CD4-positive, alpha-beta T cell (primary cell): ENCODE results near the gene EFCAB14. TPM values are rescaled to one million over a fixed set of nuclear protein-coding genes. Genes with fewer than 3 reads are reported as not detected.
"Not testable (repeated sequence)": the region's sequence is repeated elsewhere in the genome, so short reads cannot be mapped to it uniquely, and the experiment has no call there.

Experiments
- ATAC-seq: fragments of 200-7000 bp; cut with Tn5 transposase; one replicate; pipeline ENCODE4 v1.10.0; 2022; ENCODE audit warnings: mild to moderate bottlenecking; ENCODE audit not compliant: poor library complexity
- CTCF ChIA-PET: fragments of 350-600 bp; sonication (Branson Sonifier 250); formaldehyde crosslinking; loops from one replicate; lab custom pipeline; 2021; ENCODE audit warnings: antibody characterized with exemption, inconsistent platforms; lab: Charles Lee
- POLR2A ChIA-PET: fragments of 350-600 bp; sonication (Branson Sonifier 250); formaldehyde crosslinking; loops from one replicate; lab custom pipeline; 2021; ENCODE audit warnings: antibody characterized with exemption, inconsistent platforms; lab: Charles Lee
- DNase-seq, 14 experiments: peaks; one replicate each; pipeline ENCODE4 v3.0.0-alpha.2; 2013 to 2020; ENCODE audit warnings: mixed read lengths in 2 of 14
- H3K27ac ChIP-seq, 2 donors: one replicate each; pipeline versions ENCODE4 v1.5.1 to v1.7.0; 2013; ENCODE audit warnings: low read length in 2 of 2, low read depth in 1 of 2, mild to moderate bottlenecking in 1 of 2
- H3K27me3 ChIP-seq, 2 experiments: 1 replicate in 1 of 2; 2 replicates in 1 of 2; pipeline versions ENCODE4 v1.6.1 to v1.7.0; 2013; ENCODE audit warnings: low read length in 2 of 2, control low read depth in 1 of 2, mild to moderate bottlenecking in 1 of 2, moderate library complexity in 1 of 2; ENCODE audit not compliant: insufficient read depth in 2 of 2, control insufficient read depth in 1 of 2
- H3K36me3 ChIP-seq: one replicate; pipeline ENCODE4 v1.6.1; 2013; ENCODE audit warnings: low read length, control low read depth; ENCODE audit not compliant: insufficient read depth
- H3K4me1 ChIP-seq: one replicate; pipeline ENCODE4 v1.6.1; 2013; ENCODE audit warnings: low read length, control low read depth; ENCODE audit not compliant: insufficient read depth
- H3K4me3 ChIP-seq: one replicate; pipeline ENCODE4 v1.5.1; 2013; ENCODE audit warnings: mild to moderate bottlenecking, low read length, moderate library complexity
- H3K9me3 ChIP-seq, 2 experiments: 1 replicate in 1 of 2; 2 replicates in 1 of 2; pipeline versions ENCODE4 v1.6.1 to v1.7.0; 2013; ENCODE audit warnings: low read length in 2 of 2, mild to moderate bottlenecking in 2 of 2, control low read depth in 1 of 2, moderate library complexity in 1 of 2; ENCODE audit not compliant: control insufficient read depth in 1 of 2, insufficient read depth in 1 of 2
- H3K27ac Mint-ChIP-seq: one replicate; pipeline ENCODE4 v1.8.0; 2020; ENCODE audit warnings: mixed read lengths
- H3K27me3 Mint-ChIP-seq: one replicate; pipeline ENCODE4 v1.8.0; 2021; ENCODE audit warnings: mixed read lengths
- H3K36me3 Mint-ChIP-seq: one replicate; pipeline ENCODE4 v1.8.0; 2021; ENCODE audit warnings: low read depth, mixed read lengths
- H3K4me1 Mint-ChIP-seq: one replicate; pipeline ENCODE4 v1.8.0; 2021; ENCODE audit warnings: low read depth, mixed read lengths
- H3K4me3 Mint-ChIP-seq: one replicate; pipeline ENCODE4 v1.8.0; 2020; ENCODE audit warnings: mild to moderate bottlenecking, mixed read lengths
- H3K9me3 Mint-ChIP-seq: one replicate; pipeline ENCODE4 v1.8.0; 2020; ENCODE audit warnings: mixed read lengths
- CTCF ChIP-seq: fragments of 200-600 bp; IDR thresholded peaks from one replicate; pipeline ENCODE4 v1.8.0; 2022; ENCODE audit warnings: antibody characterized with exemption, mild to moderate bottlenecking
- intact Hi-C, 2 experiments: fragments of 100-400 bp; cut with DNase I in 1 of 2; cut with micrococcal nuclease in 1 of 2; formaldehyde crosslinking; loops; one replicate each; pipeline versions ENCODE4 v1.15.1 to v1.9.0; 2023 to 2025; cut with DNase I, micrococcal nuclease
- total RNA-seq, 174 experiments: library from RNA in 2 of 174; stranded (reverse) in 2 of 174; gene quantifications; one replicate each; pipeline ENCODE4 v1.2.3 and lab custom pipeline; 2021 to 2026

Gene EFCAB14
- total RNA-seq, 2 experiments from 2014 or later: 36.8 to 38.3 TPM

- Mint-ChIP-seq H3K36me3 (peaks cover 96% of the 10 kb centered on the region), H3K4me3 (no peak overlapping the region), H3K27ac (no peak overlapping the region), H3K9me3 (no peaks in the 10 kb centered on the region), H3K4me1 (peaks cover 51% of the 10 kb centered on the region), H3K27me3 (no peaks in the 10 kb centered on the region)
- no peaks in the 10 kb centered on the region for H3K9me3 ChIP-seq
- intact Hi-C loops: no loop called here
- no peak for TF ChIP-seq CTCF
- POLR2A ChIA-PET: no interaction called here
- no peak overlapping the region for H3K27ac ChIP-seq
- DNase-seq: peak in 3 of 14 experiments; percentile 3 to 39 (median 30)
- no peaks in the 10 kb centered on the region for H3K4me1 ChIP-seq
- CTCF ChIA-PET: no interaction called here
- H3K27me3 ChIP-seq: no peaks in the 10 kb centered on the region
- H3K36me3 ChIP-seq: peaks cover 82% of the 10 kb centered on the region
- ATAC-seq: no peak
- no peak overlapping the region for H3K4me3 ChIP-seq
Observed at GRCh38 chr1:46699666-46700065, 19.2 kb downstream of the EFCAB14 start.

- H3K36me3 Mint-ChIP-seq: peaks cover 95% of the 10 kb centered on the region
- H3K27me3 Mint-ChIP-seq: no peaks in the 10 kb centered on the region
- intact Hi-C loops: no loop called here
- POLR2A ChIA-PET: no interaction called here
- H3K4me1 Mint-ChIP-seq: peaks cover 34% of the 10 kb centered on the region
- Histone ChIP-seq H3K27me3 (no peaks in the 10 kb centered on the region), H3K9me3 (no peaks in the 10 kb centered on the region), H3K4me1 (no peaks in the 10 kb centered on the region), H3K36me3 (peaks cover 74% of the 10 kb centered on the region), H3K4me3 (no peak overlapping the region), H3K27ac (no peak overlapping the region)
- no peaks in the 10 kb centered on the region for H3K9me3 Mint-ChIP-seq
- no peak overlapping the region for H3K27ac Mint-ChIP-seq
- ATAC-seq (no peak), DNase-seq (no peak)
- no peak for TF ChIP-seq CTCF
- no peak overlapping the region for H3K4me3 Mint-ChIP-seq
- CTCF ChIA-PET: interaction anchor here (1.4 kb wide), 1 partner anchor 28 kb away, joined by 3 read pairs; no protein-coding TSS in a partner anchor
Observed at GRCh38 chr1:46697053-46697452, 21.9 kb downstream of the EFCAB14 start.

- H3K9me3 Mint-ChIP-seq, H3K27me3 ChIP-seq, CTCF ChIA-PET, POLR2A ChIA-PET, H3K4me3 ChIP-seq, H3K27ac ChIP-seq, DNase-seq, H3K9me3 ChIP-seq, H3K4me3 Mint-ChIP-seq, H3K27ac Mint-ChIP-seq, intact Hi-C loops, ATAC-seq, H3K4me1 ChIP-seq, H3K27me3 Mint-ChIP-seq: not testable (repeated sequence)
- H3K36me3 Mint-ChIP-seq: peaks cover 96% of the 10 kb centered on the region
- H3K4me1 Mint-ChIP-seq: peaks cover 16% of the 10 kb centered on the region
- peaks cover 84% of the 10 kb centered on the region for H3K36me3 ChIP-seq
Observed at GRCh38 chr1:46694676-46695075, 24.2 kb downstream of the EFCAB14 start.
